ENCODE data around the gene IL22RA2. TPM values are rescaled to one million over a fixed set of nuclear protein-coding genes. Genes with fewer than 3 reads are reported as not detected.

Gene IL22RA2
- total and polyA plus RNA-seq, 2 experiments from 2014 or later, result not detected

DNA sequence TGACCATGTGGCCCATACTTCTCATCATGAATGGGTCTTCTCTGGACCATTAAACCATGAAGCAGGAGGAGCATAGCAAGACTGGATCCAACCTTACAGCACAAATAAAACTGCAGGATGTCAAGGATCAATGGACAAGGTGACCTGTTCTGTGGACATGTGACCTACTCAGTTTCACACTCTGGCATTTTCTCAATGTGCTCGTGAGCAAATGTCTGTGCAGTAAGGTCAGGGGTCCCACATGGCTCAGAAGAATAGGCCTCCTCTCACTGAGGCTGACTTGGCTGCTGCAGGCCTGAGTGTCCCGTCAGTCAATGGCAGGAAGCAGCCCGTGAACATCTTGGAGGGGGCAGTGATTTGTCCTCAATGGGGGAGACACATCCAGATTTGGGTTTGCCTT is 68.5 kb downstream of the IL22RA2 start:
- Histone ChIP-seq H4K20me1 (ENCODE audit: insufficient read depth) (no peaks in the 10 kb centered on the region), H3K4me2 (ENCODE audit: unreplicated experiment) (no peak overlapping the region), H3K4me3 (no peak overlapping the region), H2AFZ (no peak overlapping the region), H3K4me1 (ENCODE audit: insufficient read depth) (no peaks in the 10 kb centered on the region), H3K27ac (no peak overlapping the region), H3K27me3 (replicated peaks; ENCODE audit: insufficient read depth) (peaks cover 3% of the 10 kb centered on the region; the same call in 1 of the 2 replicates), H3K9me2 (ENCODE audit: insufficient read depth) (no peaks in the 10 kb centered on the region), H3K36me3 (ENCODE audit: low read depth) (no peaks in the 10 kb centered on the region), H3K79me2 (ENCODE audit: insufficient read depth) (no peaks in the 10 kb centered on the region), H3K9me3 (ENCODE audit: low read depth) (no peaks in the 10 kb centered on the region), H3F3A (ENCODE audit: insufficient read depth) (no peaks in the 10 kb centered on the region), H3K9ac (no peak overlapping the region)
- no peak for DNase-seq
- in situ Hi-C loops (cut with MboI), result no loop called here
- TF ChIP-seq EZH2 (IDR thresholded peaks at IDR 0.05; ENCODE audit: insufficient read depth, poor library complexity, severe bottlenecking) (no peak), EZH2phosphoT487 (IDR thresholded peaks at IDR 0.05; ENCODE audit: insufficient read depth, low read depth) (no peak)
- 63 to 74% methylated on average over 3 of the region's 3 CpGs for WGBS, 2 experiments (ENCODE audit: low coverage in 1 of 2, low lambda C conversion rate in 2 of 2, missing lambda C conversion rate in 2 of 2)

DNA sequence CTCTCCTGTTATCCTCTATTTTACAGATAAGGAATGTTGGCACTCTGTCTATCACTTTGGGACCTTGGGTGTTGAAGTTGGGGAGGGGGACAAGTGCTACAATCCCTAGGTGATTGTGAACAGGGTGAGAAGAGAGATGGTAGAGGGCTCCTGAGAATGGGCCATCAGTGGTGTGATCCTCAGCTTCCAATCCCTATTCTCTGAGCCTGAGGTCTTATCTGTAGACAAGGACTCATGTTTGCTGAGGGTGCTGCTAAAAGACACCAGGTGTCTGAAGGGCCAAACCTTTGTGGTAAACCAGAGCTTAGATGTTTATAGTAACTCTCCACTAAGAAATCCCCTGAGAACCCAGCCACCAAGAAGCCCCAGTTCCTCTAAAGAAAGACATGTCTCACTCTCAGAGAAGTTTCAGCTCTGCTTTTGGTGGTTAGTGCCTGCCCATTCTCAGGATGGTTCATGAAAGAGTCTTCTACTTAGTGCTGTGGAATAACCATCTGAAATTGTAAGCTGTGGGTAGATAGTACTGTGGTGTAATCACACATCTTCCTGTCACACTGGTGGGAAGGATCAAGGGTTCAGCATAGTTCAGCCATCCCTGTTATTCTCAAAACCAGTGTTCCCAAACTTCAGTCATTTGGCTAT is 70.5 kb downstream of the IL22RA2 start:
- no peak overlapping the region for H3K4me2 ChIP-seq (ENCODE audit: unreplicated experiment)
- H3K36me3 ChIP-seq (ENCODE audit: low read depth), result no peaks in the 10 kb centered on the region
- no peak overlapping the region for H3K27ac ChIP-seq
- H3K4me1 ChIP-seq (ENCODE audit: insufficient read depth), result no peaks in the 10 kb centered on the region
- no peak overlapping the region for H2AFZ ChIP-seq
- peaks cover 3% of the 10 kb centered on the region; the same call in 1 of the 2 replicates for H3K27me3 ChIP-seq (replicated peaks; ENCODE audit: insufficient read depth)
- H3K9ac ChIP-seq, result no peak overlapping the region
- H4K20me1 ChIP-seq (ENCODE audit: insufficient read depth), result no peaks in the 10 kb centered on the region
- no peak for DNase-seq
- H3K9me2 ChIP-seq (ENCODE audit: insufficient read depth), result no peaks in the 10 kb centered on the region
- TF ChIP-seq EZH2 (IDR thresholded peaks at IDR 0.05; ENCODE audit: insufficient read depth, poor library complexity, severe bottlenecking) (no peak), EZH2phosphoT487 (IDR thresholded peaks at IDR 0.05; ENCODE audit: insufficient read depth, low read depth) (no peak)
- in situ Hi-C loops (cut with MboI), result no loop called here
- no peaks in the 10 kb centered on the region for H3F3A ChIP-seq (ENCODE audit: insufficient read depth)
- no peaks in the 10 kb centered on the region for H3K9me3 ChIP-seq (ENCODE audit: low read depth)
- H3K4me3 ChIP-seq, result no peak overlapping the region
- H3K79me2 ChIP-seq (ENCODE audit: insufficient read depth), result no peaks in the 10 kb centered on the region

DNA sequence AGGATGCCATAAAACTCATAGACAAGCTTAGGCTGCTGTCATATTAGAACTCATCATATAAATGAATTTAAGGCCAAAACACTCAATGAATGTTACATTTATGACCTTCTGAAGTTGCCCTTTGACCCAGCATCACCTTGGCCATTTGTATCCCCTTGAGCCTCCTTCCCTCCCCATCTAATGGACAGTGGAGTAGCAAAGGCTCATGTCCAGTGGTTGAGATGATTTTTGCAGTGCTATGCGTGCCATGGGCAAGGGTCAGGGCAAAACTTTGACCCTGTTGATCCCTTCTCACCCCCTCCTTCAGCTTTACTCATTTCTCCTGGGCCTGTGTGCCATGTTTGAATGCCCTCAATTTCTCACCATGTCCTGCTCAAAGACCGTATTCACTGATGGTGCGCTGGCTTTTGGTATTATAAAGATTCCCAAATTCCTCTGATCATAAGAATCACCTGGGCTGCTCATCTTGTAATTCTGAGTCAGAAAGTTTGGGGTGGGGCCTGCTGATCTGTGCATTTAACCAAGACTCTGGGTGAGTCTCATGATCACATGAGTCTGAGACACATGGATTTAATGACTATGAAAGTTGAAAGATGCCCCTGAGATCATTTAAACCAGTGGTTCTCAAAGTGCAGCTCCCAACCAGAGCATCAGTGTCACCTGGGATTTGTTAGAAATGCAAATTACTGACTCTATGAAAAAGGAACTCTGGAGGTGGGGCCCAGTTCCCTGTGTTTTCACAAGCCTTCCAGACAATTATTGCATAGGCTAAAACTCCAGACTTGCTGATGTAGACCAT is 71.2 kb downstream of the IL22RA2 start:
- H4K20me1 ChIP-seq (ENCODE audit: insufficient read depth), result no peaks in the 10 kb centered on the region
- no peaks in the 10 kb centered on the region for H3K9me3 ChIP-seq (ENCODE audit: low read depth)
- 70 to 78% methylated on average over 3 of the region's 3 CpGs for WGBS, 2 experiments (ENCODE audit: low coverage in 1 of 2, low lambda C conversion rate in 2 of 2, missing lambda C conversion rate in 2 of 2)
- no peaks in the 10 kb centered on the region for H3K4me1 ChIP-seq (ENCODE audit: insufficient read depth)
- H3K79me2 ChIP-seq (ENCODE audit: insufficient read depth), result no peaks in the 10 kb centered on the region
- no peaks in the 10 kb centered on the region for H3K9me2 ChIP-seq (ENCODE audit: insufficient read depth)
- H3K9ac ChIP-seq, result no peak overlapping the region
- DNase-seq, result no peak
- H3K36me3 ChIP-seq (ENCODE audit: low read depth), result no peaks in the 10 kb centered on the region
- in situ Hi-C loops (cut with MboI), result no loop called here
- H3K4me3 ChIP-seq, result no peak overlapping the region
- TF ChIP-seq EZH2phosphoT487 (IDR thresholded peaks at IDR 0.05; ENCODE audit: insufficient read depth, low read depth) (no peak), EZH2 (IDR thresholded peaks at IDR 0.05; ENCODE audit: insufficient read depth, poor library complexity, severe bottlenecking) (no peak)
- H3K4me2 ChIP-seq (ENCODE audit: unreplicated experiment), result no peak overlapping the region
- 0 out of 2 replicates have a peak, but pooled peaks cover 3% of the 10 kb centered on the region for H3K27me3 ChIP-seq (replicated peaks; ENCODE audit: insufficient read depth)
- H3F3A ChIP-seq (ENCODE audit: insufficient read depth), result no peaks in the 10 kb centered on the region
- H3K27ac ChIP-seq, result no peak overlapping the region
- no peak overlapping the region for H2AFZ ChIP-seq

DNA sequence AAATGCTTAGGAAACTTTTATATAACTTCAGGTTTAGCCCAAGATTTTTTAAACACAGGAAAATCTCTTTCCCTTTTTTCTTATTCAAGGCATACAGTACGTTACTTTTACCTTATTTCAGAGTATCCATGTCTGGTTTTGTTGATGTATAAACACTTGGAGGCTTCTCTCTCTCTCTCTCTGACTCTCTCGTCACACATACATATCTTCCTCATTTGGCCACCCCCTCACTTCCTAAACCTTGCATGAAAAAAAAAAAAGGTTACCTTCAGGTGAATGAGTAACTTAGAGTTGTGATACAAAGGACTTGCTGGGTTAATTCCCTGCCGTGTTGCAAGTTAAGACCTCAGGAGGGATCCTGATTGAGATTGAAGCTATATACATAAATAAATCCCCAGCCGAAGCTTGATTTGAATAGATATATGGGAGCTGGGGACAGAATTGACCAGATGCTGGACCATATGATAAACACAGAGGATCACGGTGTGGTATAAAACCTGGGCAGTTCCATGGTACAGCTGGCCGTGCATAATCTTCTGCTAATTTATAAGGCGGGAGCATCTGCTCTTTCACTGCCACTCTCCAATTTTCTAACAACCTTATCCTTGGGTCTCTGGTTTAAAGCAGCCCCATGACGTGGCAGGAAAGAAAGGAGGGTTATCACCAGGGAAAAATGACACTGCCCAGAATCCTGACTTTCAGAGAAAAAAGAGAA is 73.6 kb downstream of the IL22RA2 start:
- no peaks in the 10 kb centered on the region for H3K9me2 ChIP-seq (ENCODE audit: insufficient read depth)
- no peaks in the 10 kb centered on the region for H3K9me3 ChIP-seq (ENCODE audit: low read depth)
- H3K4me3 ChIP-seq, result no peak overlapping the region
- no peak overlapping the region for H3K27ac ChIP-seq
- no peak overlapping the region for H3K9ac ChIP-seq
- H3K4me1 ChIP-seq (ENCODE audit: insufficient read depth), result no peaks in the 10 kb centered on the region
- no peak overlapping the region for H2AFZ ChIP-seq
- no peaks in the 10 kb centered on the region for H3K36me3 ChIP-seq (ENCODE audit: low read depth)
- WGBS, 2 experiments (ENCODE audit: low coverage in 1 of 2, low lambda C conversion rate in 2 of 2, missing lambda C conversion rate in 2 of 2), result 72% methylated on average over 8 of the region's 8 CpGs
- H3K4me2 ChIP-seq (ENCODE audit: unreplicated experiment), result no peak overlapping the region
- H3K79me2 ChIP-seq (ENCODE audit: insufficient read depth), result no peaks in the 10 kb centered on the region
- H3K27me3 ChIP-seq (replicated peaks; ENCODE audit: insufficient read depth), result no peaks in the 10 kb centered on the region
- no peaks in the 10 kb centered on the region for H4K20me1 ChIP-seq (ENCODE audit: insufficient read depth)
- H3F3A ChIP-seq (ENCODE audit: insufficient read depth), result no peaks in the 10 kb centered on the region
- in situ Hi-C loops (cut with MboI), result loop anchor here (10.0 kb wide), 1 partner anchor 215 kb away; no protein-coding TSS in a partner anchor
- DNase-seq, result no peak
- TF ChIP-seq EZH2 (IDR thresholded peaks at IDR 0.05; ENCODE audit: insufficient read depth, poor library complexity, severe bottlenecking), result no peak
- no peak for TF ChIP-seq EZH2phosphoT487 (IDR thresholded peaks at IDR 0.05; ENCODE audit: insufficient read depth, low read depth)
